ENCODE results near the gene AQP5.

DNA sequence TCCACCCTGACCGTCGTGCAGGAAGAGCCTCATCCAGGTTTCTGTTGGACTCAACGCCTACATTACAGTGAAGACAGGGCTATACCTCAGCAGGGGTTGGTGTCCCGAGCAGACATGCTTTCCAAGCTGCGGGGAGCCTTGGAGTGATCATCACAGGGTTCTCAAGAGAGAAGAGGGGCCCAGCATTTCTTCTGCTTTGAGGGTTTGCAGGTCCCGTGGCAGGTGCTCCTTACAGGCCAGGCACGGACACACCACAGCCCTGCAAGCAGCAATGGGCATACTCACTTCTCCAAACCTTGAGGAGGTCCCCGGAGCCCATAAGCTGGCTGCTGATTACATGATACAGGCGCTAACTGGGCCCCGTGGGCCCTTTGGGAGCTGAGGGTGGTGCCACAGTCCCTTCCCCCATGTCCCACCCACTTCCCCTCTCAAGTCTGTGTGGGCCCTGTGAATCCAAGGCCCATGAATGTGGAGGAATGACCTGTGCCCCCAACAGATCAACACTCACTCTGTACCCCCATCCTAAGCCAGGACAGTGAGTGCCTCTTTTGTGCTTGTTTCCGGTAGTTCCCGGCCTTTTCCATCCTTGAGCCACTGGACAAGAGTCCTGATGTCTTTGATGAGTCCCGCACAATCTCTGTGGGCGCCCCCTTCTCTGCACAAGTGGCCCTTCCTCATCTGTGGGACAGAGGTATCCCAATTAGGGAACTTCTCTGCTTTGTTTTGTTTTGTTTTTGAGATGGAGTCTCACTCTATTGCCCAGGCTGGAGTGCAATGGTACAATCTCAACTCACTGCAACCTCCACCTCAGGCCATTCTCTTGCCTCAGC lies 10.0 kb upstream of the AQP5 start:
- TF ChIP-seq, protein P1, sequence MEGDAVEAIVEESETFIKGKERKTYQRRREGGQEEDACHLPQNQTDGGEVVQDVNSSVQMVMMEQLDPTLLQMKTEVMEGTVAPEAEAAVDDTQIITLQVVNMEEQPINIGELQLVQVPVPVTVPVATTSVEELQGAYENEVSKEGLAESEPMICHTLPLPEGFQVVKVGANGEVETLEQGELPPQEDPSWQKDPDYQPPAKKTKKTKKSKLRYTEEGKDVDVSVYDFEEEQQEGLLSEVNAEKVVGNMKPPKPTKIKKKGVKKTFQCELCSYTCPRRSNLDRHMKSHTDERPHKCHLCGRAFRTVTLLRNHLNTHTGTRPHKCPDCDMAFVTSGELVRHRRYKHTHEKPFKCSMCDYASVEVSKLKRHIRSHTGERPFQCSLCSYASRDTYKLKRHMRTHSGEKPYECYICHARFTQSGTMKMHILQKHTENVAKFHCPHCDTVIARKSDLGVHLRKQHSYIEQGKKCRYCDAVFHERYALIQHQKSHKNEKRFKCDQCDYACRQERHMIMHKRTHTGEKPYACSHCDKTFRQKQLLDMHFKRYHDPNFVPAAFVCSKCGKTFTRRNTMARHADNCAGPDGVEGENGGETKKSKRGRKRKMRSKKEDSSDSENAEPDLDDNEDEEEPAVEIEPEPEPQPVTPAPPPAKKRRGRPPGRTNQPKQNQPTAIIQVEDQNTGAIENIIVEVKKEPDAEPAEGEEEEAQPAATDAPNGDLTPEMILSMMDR (IDR thresholded peaks at IDR 0.05), result no peak
- TF ChIP-seq POLR2A (IDR thresholded peaks at IDR 0.05), result no peak
